GM13976 (cell line): Measurements from ENCODE around the gene KRT10.

Experiments used
- DNase-seq: peaks from one replicate; pipeline ENCODE4 v3.0.0; 2012; ENCODE audit warnings: low spot score
- CTCF ChIP-seq: IDR thresholded peaks from 2 replicates; pipeline ENCODE4 v1.5.1; 2012; ENCODE audit warnings: borderline replicate concordance, mild to moderate bottlenecking; ENCODE audit not compliant: insufficient read depth; ENCODE audit errors: extremely low read depth, missing control alignments, control extremely low read depth
- in situ Hi-C: fragments of 300-500 bp; cut with MboI; formaldehyde crosslinking; loops from one replicate; pipeline ENCODE4 v1.12.0; 2022; ENCODE audit warnings: low sequenced_read_pairs, mixed read lengths, inconsistent platforms; ENCODE audit not compliant: unreplicated experiment

The KRT10 gene

GRCh38 chr17:40799859-40800258, 22.6 kb downstream of the KRT10 start, which contains the start of gene KRT28:
Gene KRT28, minus strand, starts transcription at chr17:40799959. Its CDS starts 66 bp downstream, at chr17:40799893.
- no peak for TF ChIP-seq CTCF
- no peak for DNase-seq
- in situ Hi-C loops, result loop anchor here (10.0 kb wide), 1 partner anchor 175 kb away; no protein-coding TSS in a partner anchor

- in situ Hi-C loops, result loop anchor here (10.0 kb wide), 1 partner anchor 172 kb away; no protein-coding TSS in a partner anchor
- DNase-seq, result no peak
- TF ChIP-seq CTCF, result no peak
These were observed 25.6 kb downstream of the KRT10 start for GRCh38 chr17:40796846-40797245.

GRCh38 chr17:40795019-40795667, 27.3 kb downstream of the KRT10 start:
- in situ Hi-C loops, result loop anchor here (10.0 kb wide), 1 partner anchor 170 kb away; no protein-coding TSS in a partner anchor
- no peak for TF ChIP-seq CTCF
- no peak for DNase-seq

GRCh38 chr17:40794466-40794865, 27.9 kb downstream of the KRT10 start:
- no peak for TF ChIP-seq CTCF
- in situ Hi-C loops, result loop anchor here (10.0 kb wide), 1 partner anchor 170 kb away; no protein-coding TSS in a partner anchor
- DNase-seq, result no peak

- no peak for TF ChIP-seq CTCF
- in situ Hi-C loops, result loop anchor here (10.0 kb wide), 1 partner anchor 169 kb away; no protein-coding TSS in a partner anchor
- DNase-seq, result no peak
These were observed 28.6 kb downstream of the KRT10 start for GRCh38 chr17:40793832-40794231.

GRCh38 chr17:40791787-40792436, 30.5 kb downstream of the KRT10 start:
- TF ChIP-seq CTCF, result no peak
- in situ Hi-C loops, result loop anchor here (10.0 kb wide), 1 partner anchor 167 kb away; no protein-coding TSS in a partner anchor
- no peak for DNase-seq
